Mucosa of descending colon (tissue), 3 donors: ENCODE data around the gene TDP1. TPM values are rescaled to one million over a fixed set of nuclear protein-coding genes. Genes with fewer than 3 reads are reported as not detected.

ENCODE experiments used
- ATAC-seq: fragments of 200-7000 bp; cut with Tn5 transposase; one replicate; pipeline ENCODE4 v1.9.1; 2020; ENCODE audit warnings: mild to moderate bottlenecking, moderate library complexity
- DNase-seq, 3 donors: peaks; one replicate each; pipeline ENCODE4 v3.0.0-alpha.2; 2020
- H3K36me3 ChIP-seq: fragments of 200-600 bp; one replicate; pipeline ENCODE4 v1.8.0; 2021; ENCODE audit warnings: low read depth, mild to moderate bottlenecking
- H3K4me1 ChIP-seq: fragments of 200-600 bp; one replicate; pipeline ENCODE4 v1.8.0; 2021; ENCODE audit warnings: low read depth, mild to moderate bottlenecking
- H3K4me3 ChIP-seq: fragments of 200-600 bp; one replicate; pipeline ENCODE4 v1.8.0; 2021; ENCODE audit warnings: mild to moderate bottlenecking
- H3K9me3 ChIP-seq: fragments of 200-600 bp; one replicate; pipeline ENCODE4 v1.8.0; 2021; ENCODE audit warnings: mild to moderate bottlenecking
- intact Hi-C, 2 donors: fragments of 100-400 bp; cut with DNase I in 1 of 2; cut with micrococcal nuclease in 1 of 2; formaldehyde crosslinking; loops; one replicate each; pipeline versions ENCODE4 v1.11.0 to v1.11.1; 2022; cut with DNase I, micrococcal nuclease
- total RNA-seq, 3 donors: library from RNA; stranded (reverse); fragmentation: NEBNext Ultra II Directional in 2 of 3; extraction: Animal tissue kit (Norgen Biotek cat#: 25700) in 2 of 3; gene quantifications; one replicate each; pipeline versions ENCODE4 v1.2.1 to v1.2.4, GENCODE V29; 2021 to 2023
- TF ChIP-seq, protein P1 (sequence below): fragments of 200-600 bp; IDR thresholded peaks from one replicate; pipeline ENCODE4 v1.8.0; 2022; ENCODE audit warnings: antibody characterized with exemption, mild to moderate bottlenecking
- donor health status: DM: no; HTN: no; CAD: no; lungs with moderate emphysema.
- donor health status: DM: no; HTN: no; CAD: no.
- donor health status: DM: no; HTN: yes; CAD: no.

TDP1 gene
- total RNA-seq, 3 donors from 2014 or later: 12.6 to 19.0 (median 14.2) TPM

DNA sequence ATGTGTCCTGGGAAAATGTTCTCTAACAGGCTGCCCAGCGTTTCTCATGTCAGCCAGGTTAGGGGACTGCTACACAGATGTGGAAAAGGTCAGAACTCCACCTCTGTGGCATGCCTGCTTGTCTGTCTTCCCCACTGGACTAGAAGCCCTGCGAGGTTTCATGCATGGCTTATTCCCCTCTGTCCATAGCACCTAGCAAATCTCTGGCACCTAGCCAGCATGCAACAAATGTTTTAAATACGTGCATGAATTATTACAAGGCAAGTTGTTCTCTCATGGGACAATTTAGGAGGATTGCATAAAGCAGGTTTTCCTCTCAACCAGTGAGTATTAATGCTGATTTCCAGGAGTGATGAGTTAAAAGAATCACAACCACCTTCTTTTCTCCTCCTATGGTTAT lies 84.7 kb downstream of the TDP1 start:
- H3K36me3 ChIP-seq: no peaks in the 10 kb centered on the region
- ATAC-seq (no peak), DNase-seq (no peak)
- intact Hi-C loops: no loop called here
- H3K9me3 ChIP-seq: no peaks in the 10 kb centered on the region
- H3K4me3 ChIP-seq: no peak overlapping the region
- TF ChIP-seq, protein P1, sequence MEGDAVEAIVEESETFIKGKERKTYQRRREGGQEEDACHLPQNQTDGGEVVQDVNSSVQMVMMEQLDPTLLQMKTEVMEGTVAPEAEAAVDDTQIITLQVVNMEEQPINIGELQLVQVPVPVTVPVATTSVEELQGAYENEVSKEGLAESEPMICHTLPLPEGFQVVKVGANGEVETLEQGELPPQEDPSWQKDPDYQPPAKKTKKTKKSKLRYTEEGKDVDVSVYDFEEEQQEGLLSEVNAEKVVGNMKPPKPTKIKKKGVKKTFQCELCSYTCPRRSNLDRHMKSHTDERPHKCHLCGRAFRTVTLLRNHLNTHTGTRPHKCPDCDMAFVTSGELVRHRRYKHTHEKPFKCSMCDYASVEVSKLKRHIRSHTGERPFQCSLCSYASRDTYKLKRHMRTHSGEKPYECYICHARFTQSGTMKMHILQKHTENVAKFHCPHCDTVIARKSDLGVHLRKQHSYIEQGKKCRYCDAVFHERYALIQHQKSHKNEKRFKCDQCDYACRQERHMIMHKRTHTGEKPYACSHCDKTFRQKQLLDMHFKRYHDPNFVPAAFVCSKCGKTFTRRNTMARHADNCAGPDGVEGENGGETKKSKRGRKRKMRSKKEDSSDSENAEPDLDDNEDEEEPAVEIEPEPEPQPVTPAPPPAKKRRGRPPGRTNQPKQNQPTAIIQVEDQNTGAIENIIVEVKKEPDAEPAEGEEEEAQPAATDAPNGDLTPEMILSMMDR: no peak
- no peaks in the 10 kb centered on the region for H3K4me1 ChIP-seq

DNA sequence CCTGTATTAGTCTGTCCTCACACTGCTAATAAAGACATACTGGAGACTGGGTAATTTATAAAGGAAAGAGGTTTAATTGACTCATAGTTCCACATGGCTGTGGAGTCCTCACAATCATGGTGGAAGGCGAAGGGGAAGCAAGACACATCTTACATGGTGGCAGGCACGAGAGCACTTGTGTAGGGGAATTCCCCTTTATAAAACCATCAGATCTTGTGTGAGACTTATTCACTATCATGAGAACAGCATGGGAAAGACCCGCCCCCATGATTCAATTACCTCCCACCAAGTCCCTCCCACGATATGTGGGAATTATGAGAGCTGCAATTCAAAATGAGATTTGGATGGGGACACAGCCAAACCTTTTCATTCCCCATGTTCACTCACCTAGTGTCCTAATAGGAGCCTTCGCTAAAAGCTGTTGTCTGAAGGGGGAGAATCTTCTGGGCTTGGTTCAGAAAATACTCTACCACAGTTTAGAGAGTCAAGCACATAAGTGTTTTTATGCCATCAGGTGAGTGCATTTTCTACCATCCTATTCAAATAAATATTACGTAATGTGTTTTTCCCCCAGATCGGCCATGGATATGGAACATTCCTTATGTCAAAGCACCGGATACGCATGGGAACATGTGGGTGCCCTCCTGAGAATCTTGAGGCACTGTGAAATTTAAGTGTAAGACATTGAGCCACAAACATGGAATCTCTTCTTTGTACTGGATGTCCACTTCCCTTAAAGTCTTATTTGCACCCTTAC lies 86.9 kb downstream of the TDP1 start:
- Histone ChIP-seq H3K9me3 (no peaks in the 10 kb centered on the region), H3K4me1 (no peaks in the 10 kb centered on the region), H3K36me3 (no peaks in the 10 kb centered on the region), H3K4me3 (no peak overlapping the region)
- DNase-seq (no peak), ATAC-seq (no peak)
- TF ChIP-seq, protein P1: no peak
- intact Hi-C loops: no loop called here

DNA sequence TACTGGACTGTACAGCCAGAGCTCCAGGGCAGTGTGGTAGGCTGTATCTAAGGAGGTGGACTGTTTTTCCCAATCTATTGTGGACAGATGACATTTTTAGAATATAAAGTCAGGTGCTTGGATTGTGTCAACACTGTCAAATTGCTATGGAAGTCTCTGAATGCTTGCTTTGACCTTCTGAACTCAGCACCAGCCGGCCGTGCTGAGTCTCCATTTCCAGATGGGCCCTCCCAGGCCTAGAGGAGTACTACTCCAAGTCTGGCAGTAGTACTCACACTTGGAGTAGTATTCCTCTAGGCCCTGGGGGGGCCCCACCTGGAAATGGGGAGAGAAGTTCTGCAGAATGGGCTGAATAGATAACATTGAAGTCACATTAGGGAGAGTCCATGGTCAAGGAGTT lies 89.9 kb downstream of the TDP1 start:
- H3K4me1 ChIP-seq: no peaks in the 10 kb centered on the region
- H3K9me3 ChIP-seq: no peaks in the 10 kb centered on the region
- no peak for ATAC-seq
- DNase-seq: no peak
- no peaks in the 10 kb centered on the region for H3K36me3 ChIP-seq
- intact Hi-C loops: no loop called here
- TF ChIP-seq, protein P1: no peak
- H3K4me3 ChIP-seq: no peak overlapping the region

DNA sequence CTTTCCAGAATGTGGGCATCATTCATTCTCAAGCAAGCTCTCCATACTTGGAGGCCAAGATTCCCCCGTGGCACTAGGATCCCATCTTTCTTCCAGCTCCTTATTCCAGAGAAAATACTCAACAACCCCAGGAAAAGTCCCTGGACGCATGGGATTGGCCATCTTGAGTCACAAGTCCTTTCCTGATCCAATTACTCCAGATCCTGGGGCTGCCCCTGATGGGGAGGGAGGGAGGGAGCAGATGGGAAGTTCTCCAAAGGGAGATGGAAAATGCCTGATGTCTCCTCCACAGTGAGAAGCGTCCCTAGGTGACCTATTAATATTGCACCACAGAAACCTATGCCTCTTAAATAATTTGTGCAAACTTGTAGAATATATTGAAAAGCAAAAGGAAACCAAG lies 93.7 kb downstream of the TDP1 start:
- no peak overlapping the region for H3K4me3 ChIP-seq
- no peaks in the 10 kb centered on the region for H3K9me3 ChIP-seq
- no peaks in the 10 kb centered on the region for H3K36me3 ChIP-seq
- ATAC-seq (no peak), DNase-seq (no peak)
- intact Hi-C loops: no loop called here
- H3K4me1 ChIP-seq: no peaks in the 10 kb centered on the region
- TF ChIP-seq, protein P1: no peak

DNA sequence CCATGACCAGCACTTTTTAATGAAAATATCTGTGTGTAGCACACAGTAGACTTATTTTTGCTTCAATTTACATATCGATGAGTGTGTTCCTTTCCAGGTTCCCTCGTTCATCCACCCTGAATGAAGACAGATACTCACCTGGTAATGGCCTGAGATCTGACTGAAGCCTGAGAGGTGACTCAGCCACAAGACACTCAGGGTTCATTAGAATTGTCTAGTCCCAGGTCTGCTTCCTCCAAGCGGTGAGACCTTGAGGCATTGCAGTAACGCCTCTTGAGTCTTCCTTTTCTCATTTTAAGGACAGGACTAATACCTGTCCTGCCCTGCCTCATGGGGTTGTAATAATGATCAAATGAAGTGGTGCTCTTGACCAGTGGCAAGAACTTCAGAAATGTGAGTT lies 94.5 kb downstream of the TDP1 start:
- DNase-seq (no peak), ATAC-seq (no peak)
- intact Hi-C loops: no loop called here
- Histone ChIP-seq H3K36me3 (no peaks in the 10 kb centered on the region), H3K4me1 (no peaks in the 10 kb centered on the region), H3K9me3 (no peaks in the 10 kb centered on the region), H3K4me3 (no peak overlapping the region)
- TF ChIP-seq, protein P1: no peak
